Measurements from ENCODE around the gene RNF13.
"Not testable (repeated sequence)": the region's sequence is repeated elsewhere in the genome, so short reads cannot be mapped to it uniquely, and the experiment has no call there.

The RNF13 gene

DNA sequence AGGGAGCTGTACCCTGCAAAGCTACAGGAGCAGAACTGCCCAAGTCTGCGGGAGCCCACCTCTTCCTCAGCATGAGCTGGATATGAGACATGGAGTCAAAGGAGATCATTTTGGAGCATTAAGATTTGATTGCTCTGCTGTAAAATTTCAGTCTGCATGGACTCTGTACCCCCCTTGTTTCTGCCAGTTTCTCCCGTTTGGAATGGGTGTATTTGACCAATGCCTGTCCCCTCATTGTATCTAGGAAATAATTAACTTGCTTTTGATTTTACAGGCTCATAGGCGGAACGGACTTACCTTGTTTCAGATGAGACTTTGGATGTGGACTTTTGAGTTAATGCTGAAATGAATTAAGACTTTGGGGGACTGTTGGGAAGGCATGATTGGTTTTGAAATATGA lies 18.3 kb downstream of the RNF13 start:
- H3K4me3 ChIP-seq (ENCODE audit: low read length) = no peak overlapping the region
- H3K9me2 ChIP-seq (replicated peaks; ENCODE audit: insufficient read depth, low read length) = no peaks in the 10 kb centered on the region
- H3K9ac ChIP-seq (ENCODE audit: low read length) = no peak overlapping the region
- H3K27ac ChIP-seq (ENCODE audit: low read length) = no peak overlapping the region
- TF ChIP-seq, protein P1, sequence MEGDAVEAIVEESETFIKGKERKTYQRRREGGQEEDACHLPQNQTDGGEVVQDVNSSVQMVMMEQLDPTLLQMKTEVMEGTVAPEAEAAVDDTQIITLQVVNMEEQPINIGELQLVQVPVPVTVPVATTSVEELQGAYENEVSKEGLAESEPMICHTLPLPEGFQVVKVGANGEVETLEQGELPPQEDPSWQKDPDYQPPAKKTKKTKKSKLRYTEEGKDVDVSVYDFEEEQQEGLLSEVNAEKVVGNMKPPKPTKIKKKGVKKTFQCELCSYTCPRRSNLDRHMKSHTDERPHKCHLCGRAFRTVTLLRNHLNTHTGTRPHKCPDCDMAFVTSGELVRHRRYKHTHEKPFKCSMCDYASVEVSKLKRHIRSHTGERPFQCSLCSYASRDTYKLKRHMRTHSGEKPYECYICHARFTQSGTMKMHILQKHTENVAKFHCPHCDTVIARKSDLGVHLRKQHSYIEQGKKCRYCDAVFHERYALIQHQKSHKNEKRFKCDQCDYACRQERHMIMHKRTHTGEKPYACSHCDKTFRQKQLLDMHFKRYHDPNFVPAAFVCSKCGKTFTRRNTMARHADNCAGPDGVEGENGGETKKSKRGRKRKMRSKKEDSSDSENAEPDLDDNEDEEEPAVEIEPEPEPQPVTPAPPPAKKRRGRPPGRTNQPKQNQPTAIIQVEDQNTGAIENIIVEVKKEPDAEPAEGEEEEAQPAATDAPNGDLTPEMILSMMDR (IDR thresholded peaks at IDR 0.05; ENCODE audit: low read length) = no peak
- TF ChIP-seq EZH2phosphoT487 (IDR thresholded peaks at IDR 0.05; ENCODE audit: low read length) (no peak), EZH2 (optimal IDR thresholded peaks at IDR 0.05; ENCODE audit: low read depth, low read length) (no peak)
- H3F3A ChIP-seq (ENCODE audit: insufficient read depth, low read length) = no peaks in the 10 kb centered on the region
- no peaks in the 10 kb centered on the region for H3K4me1 ChIP-seq (ENCODE audit: low read length)
- no peaks in the 10 kb centered on the region for H3K27me3 ChIP-seq (replicated peaks; ENCODE audit: insufficient read depth, low read length)
- H4K20me1 ChIP-seq (ENCODE audit: insufficient read depth, low read length) = no peaks in the 10 kb centered on the region
- H2AFZ ChIP-seq (ENCODE audit: low read length) = no peak overlapping the region
- 0 out of 2 replicates have a peak, but pooled peaks cover 3% of the 10 kb centered on the region for H3K36me3 ChIP-seq (replicated peaks; ENCODE audit: insufficient read depth, low read length)
- H3K9me3 ChIP-seq (replicated peaks; ENCODE audit: insufficient read depth, low read length) = 0 out of 2 replicates have a peak, but pooled peaks cover 5% of the 10 kb centered on the region
- DNase-seq = no peak
- no peak overlapping the region for H3K4me2 ChIP-seq (ENCODE audit: low read depth, low read length)
- peaks cover 62% of the 10 kb centered on the region for H3K79me2 ChIP-seq (ENCODE audit: low read length)

DNA sequence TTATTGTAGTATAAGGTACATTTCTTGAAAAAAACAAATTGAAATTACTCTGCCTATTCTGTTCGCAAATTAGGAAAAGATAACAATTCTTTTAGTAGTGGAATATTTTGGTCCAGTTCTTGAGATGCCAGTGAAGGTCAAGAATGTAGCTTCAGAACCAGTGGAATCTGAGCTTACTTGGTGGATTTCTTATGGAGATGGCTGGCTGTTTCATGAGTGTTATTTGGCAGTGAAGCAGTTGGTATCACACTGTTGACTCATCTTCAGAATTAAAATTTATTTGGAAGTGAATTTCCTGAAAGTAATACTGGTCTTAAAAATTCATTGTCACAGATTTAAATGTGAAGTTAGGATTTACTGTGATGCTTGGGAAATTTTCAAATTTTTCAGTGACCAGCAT lies 19.1 kb downstream of the RNF13 start:
- TF ChIP-seq EZH2 (optimal IDR thresholded peaks at IDR 0.05; ENCODE audit: low read depth, low read length) (no peak), EZH2phosphoT487 (IDR thresholded peaks at IDR 0.05; ENCODE audit: low read length) (no peak)
- TF ChIP-seq, protein P1 (IDR thresholded peaks at IDR 0.05; ENCODE audit: low read length) = no peak

DNA sequence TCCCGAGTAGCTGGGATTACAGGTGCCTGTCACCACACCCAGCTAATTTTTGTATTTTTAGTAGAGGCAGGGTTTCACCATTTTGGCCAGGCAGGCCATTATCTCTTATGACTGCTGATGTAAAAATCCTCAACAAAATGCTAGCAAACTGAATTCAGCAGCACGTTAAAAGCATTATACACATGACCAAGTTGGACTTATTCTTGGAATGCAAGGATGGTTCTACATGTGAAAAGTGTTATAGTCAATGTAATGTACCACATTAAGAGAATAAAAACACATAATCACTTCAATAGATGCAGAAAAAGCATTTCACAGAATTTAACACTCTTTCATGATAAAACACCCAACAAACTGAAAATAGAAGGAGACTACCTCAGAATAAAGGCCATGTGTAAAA lies 20.2 kb downstream of the RNF13 start:
- H3K9me3 ChIP-seq (replicated peaks; ENCODE audit: insufficient read depth, low read length) = 0 out of 2 replicates have a peak, but pooled peaks cover 5% of the 10 kb centered on the region
- no peak overlapping the region for H3K4me3 ChIP-seq (ENCODE audit: low read length)
- no peak overlapping the region for H3K27ac ChIP-seq (ENCODE audit: low read length)
- H3K36me3 ChIP-seq (replicated peaks; ENCODE audit: insufficient read depth, low read length) = 0 out of 2 replicates have a peak, but pooled peaks cover 3% of the 10 kb centered on the region
- no peaks in the 10 kb centered on the region for H3K4me1 ChIP-seq (ENCODE audit: low read length)
- no peak for DNase-seq
- no peaks in the 10 kb centered on the region for H4K20me1 ChIP-seq (ENCODE audit: insufficient read depth, low read length)
- H2AFZ ChIP-seq (ENCODE audit: low read length) = no peak overlapping the region
- H3K9me2 ChIP-seq (replicated peaks; ENCODE audit: insufficient read depth, low read length) = no peaks in the 10 kb centered on the region
- H3F3A ChIP-seq (ENCODE audit: insufficient read depth, low read length) = no peaks in the 10 kb centered on the region
- peaks cover 53% of the 10 kb centered on the region for H3K79me2 ChIP-seq (ENCODE audit: low read length)
- H3K4me2 ChIP-seq (ENCODE audit: low read depth, low read length) = no peak overlapping the region
- no peaks in the 10 kb centered on the region for H3K27me3 ChIP-seq (replicated peaks; ENCODE audit: insufficient read depth, low read length)
- no peak overlapping the region for H3K9ac ChIP-seq (ENCODE audit: low read length)
- TF ChIP-seq, protein P1 (IDR thresholded peaks at IDR 0.05; ENCODE audit: low read length) = no peak
- TF ChIP-seq EZH2phosphoT487 (IDR thresholded peaks at IDR 0.05; ENCODE audit: low read length) (no peak), EZH2 (optimal IDR thresholded peaks at IDR 0.05; ENCODE audit: low read depth, low read length) (no peak)

More for the DNA sequence above, 19.1 kb downstream of the RNF13 start:
- no peak overlapping the region for H3K27ac ChIP-seq (ENCODE audit: low read length)
- no peak overlapping the region for H2AFZ ChIP-seq (ENCODE audit: low read length)
- H3K79me2 ChIP-seq (ENCODE audit: low read length) = peaks cover 63% of the 10 kb centered on the region
- no peaks in the 10 kb centered on the region for H3K27me3 ChIP-seq (replicated peaks; ENCODE audit: insufficient read depth, low read length)
- H3F3A ChIP-seq (ENCODE audit: insufficient read depth, low read length) = no peaks in the 10 kb centered on the region
- H3K9me2 ChIP-seq (replicated peaks; ENCODE audit: insufficient read depth, low read length) = no peaks in the 10 kb centered on the region
- no peak overlapping the region for H3K4me2 ChIP-seq (ENCODE audit: low read depth, low read length)
- no peak overlapping the region for H3K9ac ChIP-seq (ENCODE audit: low read length)
- 0 out of 2 replicates have a peak, but pooled peaks cover 5% of the 10 kb centered on the region for H3K9me3 ChIP-seq (replicated peaks; ENCODE audit: insufficient read depth, low read length)
- no peaks in the 10 kb centered on the region for H4K20me1 ChIP-seq (ENCODE audit: insufficient read depth, low read length)
- H3K4me1 ChIP-seq (ENCODE audit: low read length) = no peaks in the 10 kb centered on the region
- H3K4me3 ChIP-seq (ENCODE audit: low read length) = no peak overlapping the region
- H3K36me3 ChIP-seq (replicated peaks; ENCODE audit: insufficient read depth, low read length) = 0 out of 2 replicates have a peak, but pooled peaks cover 3% of the 10 kb centered on the region
- no peak for DNase-seq

DNA sequence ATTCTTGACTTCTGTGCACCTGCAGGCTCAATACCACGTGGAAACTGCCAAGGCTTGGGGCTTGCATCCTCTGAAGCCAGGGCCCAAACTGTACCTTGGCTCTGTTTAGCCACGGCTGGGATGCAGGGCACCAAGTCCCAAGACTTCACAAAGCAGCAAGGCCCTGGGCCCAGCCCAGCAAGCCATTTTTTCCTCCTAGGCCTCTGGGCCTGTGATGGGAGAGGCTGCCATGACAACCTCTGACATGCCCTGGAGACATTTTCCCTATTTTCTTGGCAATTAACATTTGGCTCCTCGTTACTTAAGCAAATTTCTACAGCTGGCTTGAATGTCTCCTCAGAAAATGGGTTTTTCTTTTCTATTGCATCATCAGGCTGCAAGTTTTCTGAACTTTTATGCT lies 25.5 kb downstream of the RNF13 start:
- H3K4me2 ChIP-seq (ENCODE audit: low read depth, low read length); H4K20me1 ChIP-seq (ENCODE audit: insufficient read depth, low read length); H3F3A ChIP-seq (ENCODE audit: insufficient read depth, low read length); H3K9me3 ChIP-seq (replicated peaks; ENCODE audit: insufficient read depth, low read length); H3K27ac ChIP-seq (ENCODE audit: low read length); H3K4me1 ChIP-seq (ENCODE audit: low read length); H2AFZ ChIP-seq (ENCODE audit: low read length); H3K9me2 ChIP-seq (replicated peaks; ENCODE audit: insufficient read depth, low read length); H3K27me3 ChIP-seq (replicated peaks; ENCODE audit: insufficient read depth, low read length); DNase-seq; H3K4me3 ChIP-seq (ENCODE audit: low read length); H3K9ac ChIP-seq (ENCODE audit: low read length); H3K36me3 ChIP-seq (replicated peaks; ENCODE audit: insufficient read depth, low read length): not testable (repeated sequence)
- peaks cover 22% of the 10 kb centered on the region for H3K79me2 ChIP-seq (ENCODE audit: low read length)

DNA sequence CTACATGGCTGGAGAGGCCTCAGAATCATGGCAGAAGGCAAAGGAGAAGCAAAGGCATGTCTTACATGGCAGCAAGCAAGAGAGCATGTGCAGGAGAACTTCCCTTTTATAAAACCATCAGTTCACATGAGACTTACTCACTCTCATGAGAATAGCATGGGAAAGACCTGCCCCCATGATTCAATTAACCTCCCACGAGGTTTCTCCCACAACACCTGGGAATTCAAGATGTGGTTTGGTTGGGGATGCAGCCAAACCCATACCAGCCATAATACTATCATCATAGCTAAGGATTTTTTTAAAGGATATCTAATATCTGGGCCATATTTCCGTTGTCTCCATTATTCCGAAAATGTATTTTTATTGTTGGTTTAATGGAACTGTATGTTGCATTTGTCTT lies 26.5 kb downstream of the RNF13 start:
- not testable (repeated sequence) for H3K9me3 ChIP-seq (replicated peaks; ENCODE audit: insufficient read depth, low read length); H3F3A ChIP-seq (ENCODE audit: insufficient read depth, low read length); H3K4me3 ChIP-seq (ENCODE audit: low read length); DNase-seq; H3K4me2 ChIP-seq (ENCODE audit: low read depth, low read length); H4K20me1 ChIP-seq (ENCODE audit: insufficient read depth, low read length); H3K9me2 ChIP-seq (replicated peaks; ENCODE audit: insufficient read depth, low read length); H3K9ac ChIP-seq (ENCODE audit: low read length); H2AFZ ChIP-seq (ENCODE audit: low read length); H3K4me1 ChIP-seq (ENCODE audit: low read length); H3K27ac ChIP-seq (ENCODE audit: low read length); H3K36me3 ChIP-seq (replicated peaks; ENCODE audit: insufficient read depth, low read length); H3K27me3 ChIP-seq (replicated peaks; ENCODE audit: insufficient read depth, low read length)
- peaks cover 15% of the 10 kb centered on the region for H3K79me2 ChIP-seq (ENCODE audit: low read length)

Data from MM.1S (cell line).